Measurements from ENCODE around the gene RPS3A. TPM values are rescaled to one million over a fixed set of nuclear protein-coding genes. Genes with fewer than 3 reads are reported as not detected.

The RPS3A gene
- total RNA-seq, 4 donors from 2014 or later: 905 to 2,947 (median 1,612) TPM

DNA sequence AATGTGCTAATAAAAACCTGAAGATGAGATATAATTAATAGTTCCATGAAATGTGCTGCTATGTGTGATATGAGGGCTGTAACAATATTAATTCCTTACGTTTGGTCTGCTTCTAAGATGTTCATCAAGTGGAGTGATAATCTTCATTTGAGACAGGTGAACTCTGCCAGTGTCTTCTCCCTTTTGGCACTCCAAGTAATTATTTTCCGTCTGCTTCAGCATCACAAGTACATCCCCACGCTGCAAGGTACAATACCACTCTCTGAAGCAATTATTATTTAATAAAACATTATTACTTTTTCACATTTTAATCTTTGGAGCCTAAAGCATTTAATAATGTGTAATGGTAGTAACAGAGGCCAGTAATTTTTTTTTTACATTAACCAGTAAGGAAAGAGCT lies 44.4 kb downstream of the RPS3A start:
- peaks cover 0 to 55% (median 9%) of the 10 kb centered on the region in 4 donors for H3K36me3 ChIP-seq
- in situ Hi-C loops (cut with MboI; ENCODE audit: low pct_ligation_motif_present in 1 of 4, low pct_unique_long_range_greater_than_20kb in 1 of 4, low sequenced_read_pairs in 3 of 4): loop anchor here in 1 of 4 donors (25.0 kb wide), 1 partner anchor 218 kb away; no protein-coding TSS in a partner anchor
- WGBS, 2 donors (ENCODE audit: low coverage in 1 of 2): 87 to 100% methylated on average over 3 of the region's 3 CpGs
- H3K4me3 ChIP-seq: no peak overlapping the region
- intact Hi-C loops (cut with DNase I; ENCODE audit: low total_unique reads): no loop called here
- H3K4me1 ChIP-seq: no peaks in the 10 kb centered on the region
- H3K27ac ChIP-seq: no peak overlapping the region
- H3K27me3 ChIP-seq: no peaks in the 10 kb centered on the region
- no peak for DNase-seq
- no peaks in the 10 kb centered on the region for H3K9me3 ChIP-seq
- no peak for TF ChIP-seq POLR2AphosphoS5 (IDR thresholded peaks at IDR 0.05)
- TF ChIP-seq EP300 (IDR thresholded peaks at IDR 0.05; ENCODE audit: low read depth): no peak
- TF ChIP-seq, protein P1, sequence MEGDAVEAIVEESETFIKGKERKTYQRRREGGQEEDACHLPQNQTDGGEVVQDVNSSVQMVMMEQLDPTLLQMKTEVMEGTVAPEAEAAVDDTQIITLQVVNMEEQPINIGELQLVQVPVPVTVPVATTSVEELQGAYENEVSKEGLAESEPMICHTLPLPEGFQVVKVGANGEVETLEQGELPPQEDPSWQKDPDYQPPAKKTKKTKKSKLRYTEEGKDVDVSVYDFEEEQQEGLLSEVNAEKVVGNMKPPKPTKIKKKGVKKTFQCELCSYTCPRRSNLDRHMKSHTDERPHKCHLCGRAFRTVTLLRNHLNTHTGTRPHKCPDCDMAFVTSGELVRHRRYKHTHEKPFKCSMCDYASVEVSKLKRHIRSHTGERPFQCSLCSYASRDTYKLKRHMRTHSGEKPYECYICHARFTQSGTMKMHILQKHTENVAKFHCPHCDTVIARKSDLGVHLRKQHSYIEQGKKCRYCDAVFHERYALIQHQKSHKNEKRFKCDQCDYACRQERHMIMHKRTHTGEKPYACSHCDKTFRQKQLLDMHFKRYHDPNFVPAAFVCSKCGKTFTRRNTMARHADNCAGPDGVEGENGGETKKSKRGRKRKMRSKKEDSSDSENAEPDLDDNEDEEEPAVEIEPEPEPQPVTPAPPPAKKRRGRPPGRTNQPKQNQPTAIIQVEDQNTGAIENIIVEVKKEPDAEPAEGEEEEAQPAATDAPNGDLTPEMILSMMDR (IDR thresholded peaks at IDR 0.05): no peak
- TF ChIP-seq POLR2A (IDR thresholded peaks at IDR 0.05): no peak

DNA sequence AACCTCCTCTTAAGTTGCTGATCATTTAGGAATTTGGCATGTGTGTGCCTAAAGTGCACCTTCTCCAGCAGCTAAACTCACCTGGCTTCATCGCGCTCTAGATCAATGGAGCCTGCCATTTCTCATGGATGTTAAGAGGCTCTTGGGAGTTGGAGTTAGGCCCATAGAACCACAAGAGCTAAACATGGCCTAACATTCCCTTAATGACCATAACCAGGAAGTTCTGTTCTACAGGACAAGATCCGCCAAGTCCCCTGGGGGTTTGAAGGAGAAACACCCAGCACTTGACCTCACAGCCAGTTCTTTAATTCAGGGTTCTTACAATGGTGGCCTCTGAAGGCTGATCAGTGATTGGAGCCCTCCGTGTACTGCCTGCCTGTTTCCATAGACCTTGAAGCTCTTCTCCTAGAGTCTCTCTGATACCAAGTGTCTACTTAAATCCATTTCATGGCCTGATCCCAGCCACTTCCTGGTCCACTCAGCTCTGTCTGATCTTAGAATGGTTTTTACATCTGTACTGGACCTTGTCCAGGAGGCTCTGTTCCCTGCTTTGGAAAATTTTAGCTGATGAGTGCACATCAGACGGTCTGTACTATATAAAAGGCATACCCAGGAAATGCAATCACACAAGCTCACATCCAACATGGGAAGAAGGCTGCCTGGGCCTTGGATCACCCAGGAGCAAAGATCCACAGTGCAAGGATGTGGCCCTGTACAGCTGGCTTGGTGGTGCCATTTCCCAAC lies 45.1 kb downstream of the RPS3A start:
- WGBS, 2 donors (ENCODE audit: low coverage in 1 of 2): 80 to 87% methylated on average over 1 to 5 of the region's 5 CpGs
- in situ Hi-C loops (cut with MboI; ENCODE audit: low pct_ligation_motif_present in 1 of 4, low pct_unique_long_range_greater_than_20kb in 1 of 4, low sequenced_read_pairs in 3 of 4) (loop anchor here in 1 of 4 donors (25.0 kb wide), 1 partner anchor 218 kb away; no protein-coding TSS in a partner anchor), intact Hi-C loops (cut with DNase I; ENCODE audit: low total_unique reads) (no loop called here)
- no peak for DNase-seq
- Histone ChIP-seq H3K4me3 (no peak overlapping the region), H3K27me3 (no peaks in the 10 kb centered on the region), H3K4me1 (no peaks in the 10 kb centered on the region), H3K9me3 (no peaks in the 10 kb centered on the region), H3K27ac (no peak overlapping the region), H3K36me3 (peaks cover 0 to 52% (median 9%) of the 10 kb centered on the region in 4 donors)
- TF ChIP-seq EP300 (IDR thresholded peaks at IDR 0.05; ENCODE audit: low read depth): no peak

DNA sequence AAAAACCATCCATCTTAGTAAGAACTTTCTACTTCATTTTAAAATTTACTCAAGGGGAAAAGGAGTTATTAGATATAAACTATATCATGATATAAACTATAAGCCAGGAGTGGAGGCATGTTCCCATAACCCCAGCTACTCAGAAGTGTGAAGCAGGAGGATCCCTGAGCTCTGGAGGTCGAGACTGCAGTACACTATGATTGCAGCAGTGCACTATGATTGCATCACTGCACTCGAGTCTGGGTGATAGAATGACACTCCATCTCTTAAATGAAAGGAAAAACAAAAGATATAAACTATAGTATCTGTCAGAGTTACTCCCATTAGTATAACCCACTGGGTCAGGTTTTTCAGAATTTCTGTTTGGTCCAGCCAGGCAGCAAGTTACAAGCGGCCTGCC lies 47.6 kb downstream of the RPS3A start:
- no peaks in the 10 kb centered on the region for H3K4me1 ChIP-seq
- no peak overlapping the region for H3K27ac ChIP-seq
- no peak for DNase-seq
- TF ChIP-seq, protein P1 (IDR thresholded peaks at IDR 0.05): no peak
- no peak for TF ChIP-seq POLR2AphosphoS5 (IDR thresholded peaks at IDR 0.05)
- TF ChIP-seq POLR2A (IDR thresholded peaks at IDR 0.05): no peak
- TF ChIP-seq EP300 (IDR thresholded peaks at IDR 0.05; ENCODE audit: low read depth): no peak
- intact Hi-C loops (cut with DNase I; ENCODE audit: low total_unique reads) (loop anchor here (2.0 kb wide), 1 partner anchor 16 kb away; no protein-coding TSS in a partner anchor), in situ Hi-C loops (cut with MboI; ENCODE audit: low pct_ligation_motif_present in 1 of 4, low pct_unique_long_range_greater_than_20kb in 1 of 4, low sequenced_read_pairs in 3 of 4) (loop anchor here in 1 of 4 donors (25.0 kb wide), 1 partner anchor 215 kb away; no protein-coding TSS in a partner anchor)
- H3K4me3 ChIP-seq: no peak overlapping the region
- H3K27me3 ChIP-seq: no peaks in the 10 kb centered on the region
- H3K9me3 ChIP-seq: no peaks in the 10 kb centered on the region
- peaks cover 0 to 34% (median 7%) of the 10 kb centered on the region in 4 donors for H3K36me3 ChIP-seq
- 77 to 92% methylated on average over 3 of the region's 3 CpGs for WGBS, 2 donors (ENCODE audit: low coverage in 1 of 2)

DNA sequence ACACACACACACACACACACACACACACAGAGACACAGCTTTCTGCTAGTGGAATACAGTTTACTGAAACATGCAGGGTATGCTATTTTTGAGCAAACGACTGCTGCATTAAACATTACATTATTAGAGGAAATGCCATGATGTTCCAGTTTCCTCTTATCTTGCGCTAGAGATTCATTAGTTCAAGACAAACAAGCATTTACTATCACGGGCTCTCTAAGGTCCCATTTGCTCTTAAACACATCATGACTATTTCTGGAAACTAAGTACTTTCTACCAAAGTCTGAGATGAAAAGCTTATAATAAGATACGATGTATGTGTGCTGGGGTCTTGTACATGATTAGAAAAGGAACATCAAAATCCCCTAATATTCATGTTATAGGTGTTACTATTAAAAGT lies 48.8 kb downstream of the RPS3A start:
- Histone ChIP-seq H3K36me3 (peaks cover 0 to 29% (median 7%) of the 10 kb centered on the region in 4 donors), H3K27ac (no peak overlapping the region), H3K4me1 (peaks cover 0 to 4% (median 0%) of the 10 kb centered on the region in 4 donors), H3K27me3 (no peaks in the 10 kb centered on the region), H3K9me3 (no peaks in the 10 kb centered on the region), H3K4me3 (no peak overlapping the region)
- no peak for DNase-seq
- 87 to 95% methylated on average over 4 of the region's 4 CpGs for WGBS, 2 donors (ENCODE audit: low coverage in 1 of 2)
- intact Hi-C loops (cut with DNase I; ENCODE audit: low total_unique reads) (no loop called here), in situ Hi-C loops (cut with MboI; ENCODE audit: low pct_ligation_motif_present in 1 of 4, low pct_unique_long_range_greater_than_20kb in 1 of 4, low sequenced_read_pairs in 3 of 4) (loop anchor here in 1 of 4 donors (25.0 kb wide), 1 partner anchor 214 kb away; no protein-coding TSS in a partner anchor)
- TF ChIP-seq POLR2A (IDR thresholded peaks at IDR 0.05) (no peak), EP300 (IDR thresholded peaks at IDR 0.05; ENCODE audit: low read depth) (no peak), POLR2AphosphoS5 (IDR thresholded peaks at IDR 0.05) (no peak)
- TF ChIP-seq, protein P1 (IDR thresholded peaks at IDR 0.05): no peak

Measured in transverse colon (tissue), 4 donors.